Hepatocyte (in vitro differentiated cells): ENCODE results near the gene ARHGAP33. TPM values are rescaled to one million over a fixed set of nuclear protein-coding genes. Genes with fewer than 3 reads are reported as not detected.

ENCODE experiments used
- DNase-seq: peaks from one replicate; pipeline ENCODE4 v3.0.0-alpha.2; 2016; ENCODE audit warnings: low spot score
- H2AFZ ChIP-seq: fragments of 200-600 bp; sonication (generic); 2 replicates; pipeline ENCODE4 v1.6.0; 2016; ENCODE audit warnings: antibody characterized with exemption, mild to moderate bottlenecking
- H3K27ac ChIP-seq: fragments of 200-600 bp; sonication (generic); 2 replicates; pipeline ENCODE4 v1.5.1; 2016; ENCODE audit warnings: mild to moderate bottlenecking
- H3K27me3 ChIP-seq: fragments of 200-600 bp; sonication (generic); 2 replicates; pipeline ENCODE4 v1.6.1; 2016
- H3K36me3 ChIP-seq: fragments of 200-600 bp; sonication (generic); replicated peaks from 2 replicates; pipeline ENCODE4 v1.5.1; 2016; ENCODE audit warnings: low read depth; ENCODE audit not compliant: insufficient read depth
- H3K4me1 ChIP-seq: fragments of 200-600 bp; sonication (generic); 2 replicates; pipeline ENCODE4 v1.5.1; 2016; ENCODE audit warnings: mild to moderate bottlenecking, moderate library complexity; ENCODE audit not compliant: insufficient read depth
- H3K4me2 ChIP-seq: fragments of 200-600 bp; sonication (generic); 2 replicates; pipeline ENCODE4 v1.6.0; 2016
- H3K4me3 ChIP-seq: fragments of 200-600 bp; sonication (generic); 2 replicates; pipeline ENCODE4 v1.5.1; 2016; ENCODE audit warnings: mild to moderate bottlenecking
- H3K79me2 ChIP-seq: fragments of 200-600 bp; sonication (generic); 2 replicates; pipeline ENCODE4 v1.6.0; 2017; ENCODE audit warnings: mild to moderate bottlenecking
- H3K9me2 ChIP-seq: fragments of 200-600 bp; sonication (generic); replicated peaks from 2 replicates; pipeline ENCODE4 v1.6.0; 2017; ENCODE audit warnings: mild to moderate bottlenecking; ENCODE audit not compliant: insufficient read depth
- H3K9me3 ChIP-seq: fragments of 200-600 bp; sonication (generic); 2 replicates; pipeline ENCODE4 v1.5.1; 2016; ENCODE audit warnings: low read depth, mild to moderate bottlenecking
- H4K20me1 ChIP-seq: fragments of 200-600 bp; sonication (generic); 2 replicates; pipeline ENCODE4 v1.6.0; 2016; ENCODE audit warnings: mild to moderate bottlenecking; ENCODE audit not compliant: insufficient read depth, poor library complexity, severe bottlenecking
- CTCF ChIP-seq: fragments of 200-600 bp; sonication (generic); IDR thresholded peaks from 2 replicates; pipeline ENCODE4 v1.5.1; 2016; ENCODE audit warnings: antibody characterized with exemption, mild to moderate bottlenecking; ENCODE audit not compliant: poor library complexity
- EZH2 ChIP-seq: fragments of 200-600 bp; sonication (generic); IDR thresholded peaks from 2 replicates; pipeline ENCODE4 v1.6.1; 2016; ENCODE audit warnings: antibody characterized with exemption, mild to moderate bottlenecking, borderline replicate concordance
- EZH2phosphoT487 ChIP-seq: fragments of 200-600 bp; sonication (generic); IDR thresholded peaks from one replicate; pipeline ENCODE4 v1.6.1; 2018; ENCODE audit warnings: antibody characterized with exemption, mild to moderate bottlenecking, low read depth, moderate library complexity; ENCODE audit not compliant: unreplicated experiment, severe bottlenecking
- WGBS: methylation state at CpG from one replicate; pipeline ENCODE4 v1.1.6; 2016; ENCODE audit warnings: low lambda C conversion rate; ENCODE audit errors: missing lambda C conversion rate; 5-methylcytosine and 5-hydroxymethylcytosine counted together
- polyA plus RNA-seq: library from polyadenylated mRNA; unstranded; fragments of >200 nt; fragmentation: Nextera tagmentation; extraction: Ambion mirVana; gene quantifications from 2 replicates; pipeline ENCODE4 v1.2.1, GENCODE V29; 2016
- total RNA-seq: library from RNA; depleted of rRNA; stranded (reverse); fragments of >200 nt; gene quantifications from 2 replicates; pipeline ENCODE4 v1.2.3, GENCODE V29; 2014

Gene ARHGAP33
- total and polyA plus RNA-seq, 2 experiments from 2014 or later, result 6.7 to 7.9 TPM

- Histone ChIP-seq H3K27me3 (no peaks in the 10 kb centered on the region), H3K27ac (no peak overlapping the region), H3K4me1 (peaks cover 10% of the 10 kb centered on the region), H3K79me2 (peaks cover 4% of the 10 kb centered on the region), H2AFZ (no peak overlapping the region), H3K4me3 (no peak overlapping the region), H3K9me3 (no peaks in the 10 kb centered on the region), H3K9me2 (no peaks in the 10 kb centered on the region), H3K4me2 (peak overlapping the region; percentile 80), H4K20me1 (no peaks in the 10 kb centered on the region), H3K36me3 (no peaks in the 10 kb centered on the region)
- 37% methylated on average over 19 of the region's 19 CpGs for WGBS
- no peak for DNase-seq
- TF ChIP-seq EZH2phosphoT487 (no peak), CTCF (no peak), EZH2 (no peak)
These were observed 1.9 kb downstream of the ARHGAP33 start for GRCh38 chr19:35777086-35777841.

GRCh38 chr19:35777961-35778360 is 2.6 kb downstream of the ARHGAP33 start:
- TF ChIP-seq CTCF (no peak), EZH2 (no peak), EZH2phosphoT487 (no peak)
- H3K4me3 ChIP-seq, result no peak overlapping the region
- no peaks in the 10 kb centered on the region for H3K9me2 ChIP-seq
- no peaks in the 10 kb centered on the region for H3K27me3 ChIP-seq
- H2AFZ ChIP-seq, result no peak overlapping the region
- peaks cover 4% of the 10 kb centered on the region for H3K79me2 ChIP-seq
- 89% methylated on average over 7 of the region's 7 CpGs for WGBS
- H3K4me2 ChIP-seq, result no peak overlapping the region
- no peaks in the 10 kb centered on the region for H3K36me3 ChIP-seq
- no peaks in the 10 kb centered on the region for H3K9me3 ChIP-seq
- DNase-seq, result no peak
- H3K4me1 ChIP-seq, result peaks cover 10% of the 10 kb centered on the region
- H4K20me1 ChIP-seq, result no peaks in the 10 kb centered on the region
- H3K27ac ChIP-seq, result no peak overlapping the region

GRCh38 chr19:35779033-35779432 is 3.7 kb downstream of the ARHGAP33 start:
- DNase-seq, result no peak
- Histone ChIP-seq H3K79me2 (peaks cover 4% of the 10 kb centered on the region), H3K27ac (no peak overlapping the region), H3K36me3 (no peaks in the 10 kb centered on the region), H3K4me3 (no peak overlapping the region), H3K27me3 (no peaks in the 10 kb centered on the region), H3K9me2 (no peaks in the 10 kb centered on the region), H3K4me1 (peaks cover 10% of the 10 kb centered on the region), H2AFZ (no peak overlapping the region), H3K9me3 (no peaks in the 10 kb centered on the region), H3K4me2 (no peak overlapping the region), H4K20me1 (no peaks in the 10 kb centered on the region)
- 95% methylated on average over 8 of the region's 8 CpGs for whole genome bisulfite sequencing
- TF ChIP-seq CTCF (no peak), EZH2 (no peak), EZH2phosphoT487 (no peak)
